Stimulated activated CD4-positive, alpha-beta T cell treated with anti-CD3 and anti-CD28 coated beads, Interleukin-12 subunit alpha, Interleukin-12 subunit beta, amount 100 ng/mL, for 24 hours (primary cell): ENCODE measurements around the gene SH2D3C.
A peak's percentile ranks its signal among the peaks of the same experiment; 100 is the strongest.

ENCODE experiments used
- DNase-seq, 2 experiments: peaks; one replicate each; pipeline ENCODE4 v3.0.0-alpha.2; 2020; ENCODE audit warnings: low read depth in 2 of 2

The SH2D3C gene

DNA sequence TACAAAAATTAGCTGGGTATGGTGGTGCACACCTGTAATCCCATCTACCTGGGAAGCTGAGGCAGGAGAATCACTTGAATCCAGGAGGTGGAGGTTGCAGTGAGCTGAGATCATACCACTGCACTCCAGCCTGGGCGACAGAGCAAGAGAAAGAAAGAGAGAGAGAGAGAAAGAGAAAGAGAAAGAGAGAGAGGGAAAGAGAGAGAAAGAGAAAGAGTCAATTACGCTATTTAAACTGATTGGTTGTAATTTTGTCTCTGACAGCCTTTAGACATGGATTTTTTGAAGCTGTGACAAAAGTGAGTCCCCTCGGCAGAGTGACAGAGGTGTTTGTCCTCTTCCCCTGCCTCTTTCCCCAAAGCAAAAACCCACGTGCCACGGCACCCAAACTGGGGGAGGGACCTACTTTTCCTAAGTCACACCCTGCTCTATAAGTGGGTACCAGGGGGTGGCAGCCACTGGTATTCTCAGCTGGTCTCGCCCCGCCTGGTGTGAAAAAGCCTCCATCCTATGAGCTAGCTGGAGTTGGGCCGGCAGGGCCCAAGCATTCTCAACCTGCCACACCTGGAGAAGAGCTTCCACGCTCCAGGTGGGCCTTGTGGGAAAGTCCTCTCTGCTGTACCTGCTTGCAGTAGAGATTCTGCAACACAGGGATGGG lies 75.0 kb downstream of the SH2D3C start:
- no peak for DNase-seq

GRCh38 chr9:127700594-127701255 lies 77.7 kb downstream of the SH2D3C start:
- no peak for DNase-seq

DNA sequence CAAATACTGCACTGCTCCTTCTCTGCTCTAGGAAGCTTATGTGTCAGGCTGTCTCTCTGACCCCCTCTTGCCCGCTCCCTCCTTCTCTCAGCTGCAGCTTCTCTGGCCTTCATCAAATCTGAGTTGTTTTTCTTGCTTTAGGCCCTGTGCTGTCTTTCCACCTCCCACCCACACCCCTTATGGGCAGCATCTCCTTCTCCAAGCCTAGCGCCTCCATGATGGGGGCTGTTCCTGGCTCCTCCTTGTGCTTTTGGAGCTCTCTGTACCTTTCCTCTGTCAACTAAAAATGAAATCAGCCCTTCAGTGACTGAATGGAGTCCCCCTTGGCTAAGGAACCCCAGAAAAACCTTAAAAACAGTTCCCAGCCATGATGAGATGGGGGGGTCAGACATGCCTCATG lies 78.3 kb downstream of the SH2D3C start:
- no peak for DNase-seq

DNA sequence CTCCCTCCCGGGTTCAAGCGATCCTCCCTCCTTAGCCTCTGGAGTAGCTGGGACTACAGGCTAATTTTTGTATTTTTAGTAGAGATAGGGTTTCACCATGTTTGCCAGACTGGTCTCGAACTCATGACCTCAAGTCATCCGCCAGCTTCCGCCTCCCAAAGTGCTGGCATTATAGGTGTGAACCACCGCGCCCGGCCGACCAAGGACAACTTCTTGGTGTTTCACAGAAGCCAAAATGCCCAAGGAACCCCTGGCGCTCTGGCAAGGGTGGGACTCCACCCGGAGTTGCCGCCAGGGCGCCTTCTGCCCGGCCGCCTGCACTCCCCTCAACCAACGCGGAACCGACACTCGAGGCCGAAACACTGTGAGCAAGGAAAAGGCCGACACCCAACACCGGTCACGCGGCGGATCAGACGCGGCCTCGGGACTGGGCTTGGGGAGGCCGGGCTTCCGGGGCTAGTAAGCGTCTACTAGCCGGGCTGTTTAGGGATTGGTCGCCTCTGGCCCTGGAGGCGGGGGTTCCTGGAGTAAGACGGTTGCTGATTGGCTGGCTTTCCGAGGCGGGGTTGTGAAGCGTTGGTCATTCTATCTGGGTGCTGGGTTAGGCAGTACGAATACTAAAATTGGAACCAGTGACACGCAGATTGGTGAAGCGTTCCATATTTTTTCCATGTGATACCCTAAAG lies 79.3 kb downstream of the SH2D3C start:
- DNase-seq, result peak; percentile 75 to 83

- no peak for DNase-seq
Measured at GRCh38 chr9:127698386-127698785, 80.1 kb downstream of the SH2D3C start.

DNA sequence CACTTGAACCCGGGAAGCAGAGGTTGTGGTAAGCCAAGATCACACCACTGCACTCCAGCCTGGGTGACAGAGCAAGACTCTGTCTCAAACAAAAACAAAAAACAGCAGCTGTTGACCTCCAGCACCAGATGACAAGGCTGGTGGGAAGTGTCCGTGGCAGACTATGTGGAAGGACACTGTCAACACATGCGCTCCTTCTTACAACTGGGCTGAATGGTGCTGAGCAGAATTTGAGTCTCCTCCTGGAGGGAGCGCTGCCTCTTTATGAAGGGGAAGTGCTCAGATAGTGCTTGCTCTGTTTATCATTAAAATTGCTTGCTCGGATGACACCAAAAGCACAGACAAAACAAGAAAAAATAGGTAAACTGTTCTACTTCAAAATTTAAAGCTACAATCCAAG lies 80.9 kb downstream of the SH2D3C start:
- no peak for DNase-seq

- no peak for DNase-seq
Measured at GRCh38 chr9:127694890-127695720, 83.4 kb downstream of the SH2D3C start.

DNA sequence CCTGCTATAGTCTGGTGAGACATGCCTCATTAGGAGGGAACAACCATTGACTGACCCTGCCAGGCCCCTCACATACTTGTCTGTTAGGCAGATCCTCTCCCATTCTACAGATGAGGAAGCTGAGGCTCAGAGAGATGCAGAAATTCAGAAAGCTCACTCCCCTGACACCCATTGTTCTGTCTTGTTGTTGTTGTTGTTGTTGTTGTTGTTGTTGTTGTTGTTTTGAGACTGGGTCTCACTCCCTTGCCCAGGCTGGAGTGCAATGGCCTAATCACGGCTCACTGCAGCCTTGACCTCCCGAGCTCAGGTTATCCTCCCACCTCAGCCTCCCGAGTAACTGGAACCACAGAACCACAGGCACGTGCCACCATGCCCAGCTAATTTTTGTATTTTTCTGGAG lies 84.8 kb downstream of the SH2D3C start:
- no peak for DNase-seq

DNA sequence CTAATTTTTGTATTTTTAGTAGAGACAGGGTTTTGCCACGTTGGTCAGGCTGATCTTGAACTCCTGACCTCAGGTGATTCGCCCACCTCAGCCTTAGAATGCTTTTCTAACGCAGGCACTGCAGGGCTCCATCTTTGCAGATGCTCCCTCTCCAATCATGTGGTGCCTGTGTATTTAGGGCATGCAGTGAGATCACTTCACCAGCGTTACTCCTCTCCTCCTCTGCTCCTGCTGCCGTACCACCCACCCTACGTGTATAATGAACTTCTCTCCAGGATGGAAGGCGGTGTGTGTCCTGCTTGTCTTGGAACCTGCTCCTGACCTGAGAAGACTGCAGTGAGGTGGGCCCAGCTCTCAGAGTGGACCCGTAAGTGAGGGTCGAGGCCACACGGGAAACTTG lies 85.3 kb downstream of the SH2D3C start:
- no peak for DNase-seq

DNA sequence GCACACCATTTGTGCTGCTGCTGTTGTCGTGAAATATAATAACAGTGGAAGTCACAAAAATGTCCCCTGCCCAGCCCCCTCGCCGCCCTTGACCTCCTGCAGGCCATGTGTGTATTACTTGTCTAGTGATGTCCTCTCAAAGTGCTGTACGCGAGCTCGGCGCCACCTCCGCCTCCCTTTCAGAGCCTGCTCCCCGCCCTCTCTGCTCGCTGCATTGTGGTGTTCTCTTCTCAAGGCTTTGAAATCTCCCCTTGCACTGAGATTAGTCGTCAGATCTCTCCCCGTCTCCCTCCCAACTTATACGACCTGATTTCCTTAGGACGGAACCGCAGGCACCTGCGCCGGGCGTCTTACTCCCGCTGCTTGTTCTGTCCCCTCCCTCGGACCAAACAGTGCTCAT lies 86.4 kb downstream of the SH2D3C start:
- DNase-seq, result no peak

DNA sequence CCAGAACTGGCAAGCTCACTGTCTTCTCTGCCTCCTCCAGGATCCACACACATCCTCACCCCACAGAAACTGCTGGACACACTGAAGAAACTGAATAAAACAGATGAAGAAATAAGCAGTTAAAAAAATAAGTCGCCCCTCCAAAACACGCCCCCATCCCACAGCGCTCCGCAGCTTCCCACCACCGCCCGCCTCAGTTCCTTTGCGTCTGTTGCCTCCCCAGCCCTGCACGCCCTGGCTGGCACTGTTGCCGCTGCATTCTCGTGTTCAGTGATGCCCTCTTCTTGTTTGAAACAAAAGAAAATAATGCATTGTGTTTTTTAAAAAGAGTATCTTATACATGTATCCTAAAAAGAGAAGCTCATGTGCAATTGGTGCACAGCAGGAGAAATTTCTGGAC lies 87.7 kb downstream of the SH2D3C start:
- no peak for DNase-seq

GRCh38 chr9:127689329-127690000 lies 89.0 kb downstream of the SH2D3C start:
- DNase-seq, result no peak
